Osteoblast (primary cell): ENCODE results near the gene GRIK4. TPM values are rescaled to one million over a fixed set of nuclear protein-coding genes. Genes with fewer than 3 reads are reported as not detected.

Experiments
- DNase-seq: peaks from one replicate; pipeline ENCODE4 v3.0.0; 2011; ENCODE audit warnings: low spot score, mixed read lengths; ENCODE audit not compliant: insufficient read length; ENCODE audit errors: missing footprints
- H2AFZ ChIP-seq: 2 replicates; pipeline ENCODE4 v1.6.0; 2011; ENCODE audit warnings: mild to moderate bottlenecking, low read length
- H3K27ac ChIP-seq: 2 replicates; pipeline ENCODE4 v1.5.1; 2011; ENCODE audit warnings: mild to moderate bottlenecking, low read depth, low read length, moderate library complexity
- H3K27me3 ChIP-seq: 2 replicates; pipeline ENCODE4 v1.6.0; 2012; ENCODE audit warnings: mild to moderate bottlenecking, control low read depth, inconsistent platforms, low read length, moderate library complexity; ENCODE audit not compliant: insufficient read depth
- H3K36me3 ChIP-seq: 2 replicates; pipeline ENCODE4 v1.5.1; 2011; ENCODE audit warnings: mild to moderate bottlenecking, low read length, control low read depth, moderate library complexity; ENCODE audit not compliant: insufficient read depth
- H3K4me1 ChIP-seq: 2 replicates; pipeline ENCODE4 v1.5.1; 2011; ENCODE audit warnings: mild to moderate bottlenecking, low read length, control low read depth, moderate library complexity; ENCODE audit not compliant: insufficient read depth
- H3K4me2 ChIP-seq: 2 replicates; pipeline ENCODE4 v1.6.0; 2011; ENCODE audit warnings: mild to moderate bottlenecking, low read length; ENCODE audit not compliant: insufficient read depth
- H3K4me3 ChIP-seq: fragments of 200-600 bp; sonication (generic); 3 replicates; pipeline ENCODE4 v1.5.1; 2012; ENCODE audit warnings: mild to moderate bottlenecking, low read length, inconsistent platforms; ENCODE audit not compliant: insufficient read depth
- H3K79me2 ChIP-seq: 2 replicates; pipeline ENCODE4 v1.6.0; 2012; ENCODE audit warnings: mild to moderate bottlenecking, low read length, control low read depth, inconsistent platforms; ENCODE audit not compliant: insufficient read depth
- H3K9me3 ChIP-seq: 2 replicates; pipeline ENCODE4 v1.5.1; 2011; ENCODE audit warnings: low read depth, low read length, control low read depth
- H4K20me1 ChIP-seq: 2 replicates; pipeline ENCODE4 v1.6.0; 2012; ENCODE audit warnings: mild to moderate bottlenecking, low read length, control low read depth; ENCODE audit not compliant: insufficient read depth
- total RNA-seq: library from RNA; depleted of rRNA; stranded (reverse); fragments of >200 nt; gene quantifications from 2 replicates; pipeline ENCODE4 v1.2.3, GENCODE V29; 2012
- TF ChIP-seq, protein P1 (sequence below): IDR thresholded peaks from 2 replicates; pipeline ENCODE4 v1.5.1; 2011; ENCODE audit warnings: mild to moderate bottlenecking, low read depth, low read length, moderate library complexity; ENCODE audit errors: extremely low read depth

The GRIK4 gene
- total RNA-seq, 1 donor, result under 0.01 TPM

DNA sequence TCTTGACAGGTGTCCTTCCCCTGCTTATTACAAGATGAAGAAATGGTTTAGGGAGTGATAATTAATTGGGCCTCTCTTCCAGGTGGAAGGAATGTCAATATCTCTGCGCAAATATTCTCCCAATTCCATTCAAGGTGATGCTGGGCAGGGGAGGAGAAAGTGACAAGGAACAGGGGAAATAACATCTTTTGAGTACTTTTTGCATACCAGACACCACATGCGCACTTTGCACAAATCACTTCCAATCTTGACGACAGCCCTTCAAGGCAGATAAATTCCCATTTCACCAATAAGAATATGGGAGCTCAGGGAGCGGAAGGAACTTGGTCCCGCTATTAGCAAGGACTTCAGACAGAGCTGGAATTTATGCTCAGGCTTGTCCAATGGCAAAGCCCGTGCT, 367.2 kb downstream of the GRIK4 start:
- Histone ChIP-seq H3K9me3 (no peaks in the 10 kb centered on the region), H3K4me2 (no peak overlapping the region), H3K4me3 (no peak overlapping the region), H3K4me1 (peaks cover 16% of the 10 kb centered on the region), H3K36me3 (no peaks in the 10 kb centered on the region), H3K79me2 (no peaks in the 10 kb centered on the region), H3K27me3 (no peaks in the 10 kb centered on the region), H2AFZ (no peak overlapping the region), H4K20me1 (no peaks in the 10 kb centered on the region), H3K27ac (no peak overlapping the region)
- TF ChIP-seq, protein P1, sequence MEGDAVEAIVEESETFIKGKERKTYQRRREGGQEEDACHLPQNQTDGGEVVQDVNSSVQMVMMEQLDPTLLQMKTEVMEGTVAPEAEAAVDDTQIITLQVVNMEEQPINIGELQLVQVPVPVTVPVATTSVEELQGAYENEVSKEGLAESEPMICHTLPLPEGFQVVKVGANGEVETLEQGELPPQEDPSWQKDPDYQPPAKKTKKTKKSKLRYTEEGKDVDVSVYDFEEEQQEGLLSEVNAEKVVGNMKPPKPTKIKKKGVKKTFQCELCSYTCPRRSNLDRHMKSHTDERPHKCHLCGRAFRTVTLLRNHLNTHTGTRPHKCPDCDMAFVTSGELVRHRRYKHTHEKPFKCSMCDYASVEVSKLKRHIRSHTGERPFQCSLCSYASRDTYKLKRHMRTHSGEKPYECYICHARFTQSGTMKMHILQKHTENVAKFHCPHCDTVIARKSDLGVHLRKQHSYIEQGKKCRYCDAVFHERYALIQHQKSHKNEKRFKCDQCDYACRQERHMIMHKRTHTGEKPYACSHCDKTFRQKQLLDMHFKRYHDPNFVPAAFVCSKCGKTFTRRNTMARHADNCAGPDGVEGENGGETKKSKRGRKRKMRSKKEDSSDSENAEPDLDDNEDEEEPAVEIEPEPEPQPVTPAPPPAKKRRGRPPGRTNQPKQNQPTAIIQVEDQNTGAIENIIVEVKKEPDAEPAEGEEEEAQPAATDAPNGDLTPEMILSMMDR, result no peak
- peak; percentile 14 for DNase-seq

DNA sequence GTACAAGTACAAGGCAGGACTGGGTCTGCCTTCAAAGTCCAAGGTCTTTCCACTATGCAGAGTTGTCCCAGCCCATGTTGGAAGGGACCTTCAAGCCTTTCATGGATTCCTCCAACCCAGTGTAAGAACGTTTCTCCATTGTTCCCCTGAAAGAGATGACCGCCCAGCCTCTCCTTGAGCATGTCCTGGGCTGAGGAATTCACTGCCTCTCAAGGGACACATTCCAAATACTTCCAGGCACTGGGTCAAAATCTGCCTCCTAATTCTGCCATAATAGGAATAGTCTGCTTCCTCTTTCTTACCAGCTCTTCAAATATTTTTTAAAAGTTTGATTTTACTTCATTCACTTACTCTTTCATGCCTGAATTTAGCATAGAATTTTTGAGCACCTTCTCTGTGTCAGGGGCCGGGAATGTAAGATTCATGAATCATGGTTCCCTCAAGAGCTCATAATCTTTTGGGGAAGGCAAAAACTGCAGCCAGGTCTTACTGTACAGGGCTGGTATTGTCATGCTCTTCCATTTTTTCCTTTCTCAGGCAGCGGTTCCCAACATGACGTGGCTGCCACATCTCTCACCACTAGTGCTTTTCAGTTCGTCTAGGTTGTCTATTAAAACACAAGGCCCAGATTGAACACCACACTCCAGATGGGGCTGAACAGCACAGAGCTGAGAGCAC, 369.1 kb downstream of the GRIK4 start:
- H3K9me3 ChIP-seq, result no peaks in the 10 kb centered on the region
- H4K20me1 ChIP-seq, result no peaks in the 10 kb centered on the region
- no peak overlapping the region for H3K4me3 ChIP-seq
- H2AFZ ChIP-seq, result no peak overlapping the region
- no peaks in the 10 kb centered on the region for H3K36me3 ChIP-seq
- no peak for DNase-seq
- no peaks in the 10 kb centered on the region for H3K27me3 ChIP-seq
- TF ChIP-seq, protein P1, result no peak
- H3K79me2 ChIP-seq, result no peaks in the 10 kb centered on the region
- no peak overlapping the region for H3K4me2 ChIP-seq
- H3K27ac ChIP-seq, result no peak overlapping the region
- peaks cover 16% of the 10 kb centered on the region for H3K4me1 ChIP-seq

DNA sequence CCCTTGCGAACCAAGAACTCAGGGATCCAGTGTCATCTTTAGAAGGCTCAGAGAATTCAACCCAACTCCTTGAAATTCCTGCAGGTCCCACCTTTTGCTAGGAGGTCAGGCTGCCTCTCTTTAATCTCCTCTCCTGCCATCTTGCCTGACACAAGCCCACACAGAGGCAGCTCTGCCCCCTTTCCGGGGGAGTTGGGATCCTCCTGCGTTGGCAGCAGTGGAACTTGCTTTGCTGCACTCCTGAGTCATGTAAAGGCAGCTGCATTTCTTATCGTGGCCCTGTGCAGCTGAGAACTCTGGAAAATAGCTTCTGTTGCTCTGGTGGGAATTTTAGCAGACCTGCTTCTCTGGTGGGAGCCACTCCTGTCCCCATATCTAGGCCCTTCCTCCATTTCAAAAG, 370.0 kb downstream of the GRIK4 start:
- Histone ChIP-seq H3K79me2 (no peaks in the 10 kb centered on the region), H3K4me2 (no peak overlapping the region), H3K27ac (no peak overlapping the region), H3K36me3 (no peaks in the 10 kb centered on the region), H3K9me3 (no peaks in the 10 kb centered on the region), H3K27me3 (peaks cover 2% of the 10 kb centered on the region), H4K20me1 (no peaks in the 10 kb centered on the region), H2AFZ (no peak overlapping the region), H3K4me1 (peaks cover 16% of the 10 kb centered on the region), H3K4me3 (no peak overlapping the region)
- DNase-seq, result no peak
- TF ChIP-seq, protein P1, result no peak

DNA sequence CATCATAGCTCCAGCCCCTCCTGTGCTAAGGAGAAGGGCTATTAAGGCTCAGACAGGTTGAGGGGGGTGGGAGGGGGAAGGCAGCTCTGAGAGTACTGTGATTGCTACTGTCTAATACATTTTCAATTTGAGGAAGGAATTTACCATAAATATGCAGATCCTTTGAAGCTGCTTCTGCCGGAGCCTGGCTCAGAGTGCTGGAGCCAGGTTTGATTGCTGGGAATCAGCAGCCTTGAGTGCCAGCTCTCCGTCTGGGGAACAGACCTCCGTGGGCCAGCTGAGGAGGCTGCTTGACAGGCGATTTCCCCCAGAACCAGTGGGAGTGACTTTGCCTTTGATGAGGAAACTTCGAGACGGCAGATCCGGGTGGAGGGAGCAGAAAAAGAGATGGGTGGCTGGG, 370.6 kb downstream of the GRIK4 start:
- Histone ChIP-seq H3K36me3 (no peaks in the 10 kb centered on the region), H3K27ac (no peak overlapping the region), H3K9me3 (no peaks in the 10 kb centered on the region), H3K4me3 (no peak overlapping the region), H3K4me2 (no peak overlapping the region), H3K4me1 (peaks cover 16% of the 10 kb centered on the region), H3K79me2 (no peaks in the 10 kb centered on the region), H2AFZ (no peak overlapping the region), H4K20me1 (no peaks in the 10 kb centered on the region), H3K27me3 (peaks cover 2% of the 10 kb centered on the region)
- TF ChIP-seq, protein P1, result no peak
- no peak for DNase-seq
